K562 (cell line): ENCODE data around the gene RACGAP1.

Experiments
- ATF3 ChIP-seq, 2 experiments: fragments of 450-650 bp in 1 of 2; sonication (generic) in 1 of 2; formaldehyde crosslinking in 1 of 2; IDR thresholded peaks in 1 of 2; conservative IDR thresholded peaks in 1 of 2; 2 replicates each; pipeline versions ENCODE4 v1.6.1 to v1.8.1; 2016 to 2023; ENCODE audit warnings: mild to moderate bottlenecking in 2 of 2, moderate library complexity in 2 of 2, inconsistent platforms in 1 of 2, missing genetic modification reagents in 1 of 2
- CTCF ChIP-seq, 3 experiments: IDR thresholded peaks in 2 of 3; conservative IDR thresholded peaks in 1 of 3; 2 replicates each; pipeline ENCODE4 v1.5.1; 2011 to 2012; ENCODE audit warnings: low read length in 3 of 3, mild to moderate bottlenecking in 3 of 3, control low read depth in 2 of 3, improper control_type of control experiment in 1 of 3, inconsistent platforms in 1 of 3, low read depth in 1 of 3, mixed read lengths in 1 of 3, moderate library complexity in 1 of 3; ENCODE audit not compliant: insufficient read depth in 2 of 3
- E2F5 ChIP-seq: sonication (generic); formaldehyde crosslinking; IDR thresholded peaks from 2 replicates; pipeline ENCODE4 v1.8.0; 2022; ENCODE audit warnings: mild to moderate bottlenecking, missing genetic modification reagents
- EHMT2 ChIP-seq: fragments of 450-650 bp; IDR thresholded peaks from 2 replicates; pipeline ENCODE4 v1.6.1; 2018; ENCODE audit warnings: antibody characterized with exemption
- KLF1 ChIP-seq: fragments of 450-650 bp; IDR thresholded peaks from 2 replicates; pipeline ENCODE4 v1.6.1; 2016; ENCODE audit warnings: missing genetic modification characterization, missing compliant biosample characterization
- MAX ChIP-seq: sonication (generic); formaldehyde crosslinking; IDR thresholded peaks from 2 replicates; pipeline ENCODE4 v1.9.0; 2022; ENCODE audit warnings: mild to moderate bottlenecking, missing genetic modification reagents
- RREB1 ChIP-seq: fragments of 250-450 bp; sonication (Bioruptor Pico); IDR thresholded peaks from 2 replicates; pipeline ENCODE4 v1.4.0; 2020
- SMC3 ChIP-seq: conservative IDR thresholded peaks from 2 replicates; pipeline ENCODE4 v1.6.1; 2011; ENCODE audit warnings: low read depth, low read length, improper control_type of control experiment; ENCODE audit not compliant: insufficient read depth
- TGIF2 ChIP-seq: sonication (generic); formaldehyde crosslinking; IDR thresholded peaks from 2 replicates; pipeline ENCODE4 v1.8.1; 2022; ENCODE audit warnings: mild to moderate bottlenecking, missing genetic modification reagents, moderate library complexity
- ZFP36 ChIP-seq: fragments of 150-350 bp; IDR thresholded peaks from 2 replicates; pipeline ENCODE4 v1.6.1; 2018; ENCODE audit warnings: low read length, low read depth; ENCODE audit not compliant: partially characterized antibody

- no peak for TF ChIP-seq E2F5 (CRISPR knock-in tag)
- TF ChIP-seq ATF3 (IDR thresholded peaks at IDR 0.05) = no peak
- TF ChIP-seq ATF3 (CRISPR knock-in tag; conservative IDR thresholded peaks at IDR 0.05) = no peak
- no peak for TF ChIP-seq EHMT2
- TF ChIP-seq TGIF2 (CRISPR knock-in tag) = no peak
- TF ChIP-seq MAX (CRISPR knock-in tag) = no peak
- no peak for TF ChIP-seq SMC3
- TF ChIP-seq RREB1 (CRISPR knock-in tag) = no peak
- no peak for TF ChIP-seq KLF1 (tag)
- TF ChIP-seq ZFP36 = no peak
- no peak for TF ChIP-seq CTCF (IDR thresholded peaks at IDR 0.05 in 2 of 3, conservative IDR thresholded peaks at IDR 0.05 in 1 of 3; ENCODE audit: insufficient read depth in 2 of 3, low read depth in 1 of 3, low read length in 3 of 3)
Observed at GRCh38 chr12:49946497-49946896, 78.8 kb downstream of the RACGAP1 start.
